Naive thymus-derived CD4-positive, alpha-beta T cell (primary cell): ENCODE data around the gene MED25. TPM values are rescaled to one million over a fixed set of nuclear protein-coding genes. Genes with fewer than 3 reads are reported as not detected.
A peak's percentile ranks its signal among the peaks of the same experiment; 100 is the strongest.

Source experiments
- ATAC-seq: fragments of 150-1000 bp; cut with Tn5 transposase; 2 replicates; pipeline ENCODE4 v1.10.0; 2021; ENCODE audit warnings: mild to moderate bottlenecking, moderate library complexity
- CTCF ChIA-PET: fragments of 350-600 bp; sonication (Branson Sonifier 250); formaldehyde crosslinking; loops from one replicate; lab custom pipeline; 2021; ENCODE audit warnings: antibody characterized with exemption; lab: Charles Lee
- POLR2A ChIA-PET: fragments of 350-600 bp; sonication (Branson Sonifier 250); formaldehyde crosslinking; loops from one replicate; lab custom pipeline; 2021; ENCODE audit warnings: antibody characterized with exemption, inconsistent platforms; lab: Charles Lee
- DNase-seq, 9 donors: peaks; one replicate each; pipeline versions ENCODE4 v3.0.0 to v3.0.0-alpha.2; 2020 to 2022; ENCODE audit warnings: mixed read lengths in 1 of 9
- H3K27ac ChIP-seq: one replicate; pipeline ENCODE4 v1.7.0; 2013; ENCODE audit warnings: mild to moderate bottlenecking, low read depth, low read length, moderate library complexity
- H3K27me3 ChIP-seq, 2 donors: one replicate each; pipeline ENCODE4 v1.7.0; 2013; ENCODE audit warnings: low read length in 2 of 2, mild to moderate bottlenecking in 2 of 2, moderate library complexity in 2 of 2; ENCODE audit not compliant: control insufficient read depth in 2 of 2, insufficient read depth in 2 of 2
- H3K36me3 ChIP-seq, 3 experiments: 1 replicate in 2 of 3; 2 replicates in 1 of 3; pipeline ENCODE4 v1.7.0; 2013; ENCODE audit warnings: low read length in 3 of 3, mild to moderate bottlenecking in 3 of 3, moderate library complexity in 1 of 3; ENCODE audit not compliant: insufficient read depth in 3 of 3, control insufficient read depth in 2 of 3
- H3K4me1 ChIP-seq, 2 donors: one replicate each; pipeline ENCODE4 v1.7.0; 2013; ENCODE audit warnings: low read length in 2 of 2, mild to moderate bottlenecking in 2 of 2, moderate library complexity in 1 of 2; ENCODE audit not compliant: control insufficient read depth in 2 of 2, insufficient read depth in 2 of 2
- H3K4me3 ChIP-seq: 2 replicates; pipeline ENCODE4 v1.7.0; 2013; ENCODE audit warnings: mild to moderate bottlenecking, low read length
- H3K9me3 ChIP-seq, 3 experiments: 1 replicate in 2 of 3; 2 replicates in 1 of 3; pipeline ENCODE4 v1.7.0; 2013; ENCODE audit warnings: low read length in 3 of 3; ENCODE audit not compliant: control insufficient read depth in 2 of 3
- H3K27ac Mint-ChIP-seq, 9 donors: one replicate each; pipeline ENCODE4 v1.8.0; 2020 to 2022; ENCODE audit warnings: mixed read lengths in 9 of 9, mild to moderate bottlenecking in 8 of 9, moderate library complexity in 5 of 9, inconsistent platforms in 2 of 9
- H3K27me3 Mint-ChIP-seq, 5 donors: one replicate each; pipeline ENCODE4 v1.8.0; 2021 to 2022; ENCODE audit warnings: mixed read lengths in 5 of 5, mild to moderate bottlenecking in 1 of 5
- H3K36me3 Mint-ChIP-seq, 5 donors: one replicate each; pipeline ENCODE4 v1.8.0; 2020 to 2022; ENCODE audit warnings: mixed read lengths in 5 of 5, mild to moderate bottlenecking in 3 of 5, inconsistent platforms in 1 of 5
- H3K4me1 Mint-ChIP-seq, 7 donors: one replicate each; pipeline ENCODE4 v1.8.0; 2020 to 2022; ENCODE audit warnings: mixed read lengths in 7 of 7, mild to moderate bottlenecking in 3 of 7, inconsistent platforms in 1 of 7
- H3K4me3 Mint-ChIP-seq, 10 donors: one replicate each; pipeline ENCODE4 v1.8.0; 2020 to 2022; ENCODE audit warnings: mild to moderate bottlenecking in 10 of 10, mixed read lengths in 10 of 10, moderate library complexity in 6 of 10, inconsistent platforms in 2 of 10
- H3K9me3 Mint-ChIP-seq, 11 donors: one replicate each; pipeline ENCODE4 v1.8.0; 2020 to 2022; ENCODE audit warnings: mixed read lengths in 11 of 11, mild to moderate bottlenecking in 4 of 11, inconsistent platforms in 1 of 11, moderate library complexity in 1 of 11
- intact Hi-C, 2 donors: fragments of 100-400 bp; cut with micrococcal nuclease; formaldehyde crosslinking; loops; one replicate each; pipeline ENCODE4 v1.15.1; 2023
- polyA plus RNA-seq, 2 donors: library from polyadenylated mRNA; unstranded; fragments of 300-500 nt; fragmentation: Illumina TruSeq; gene quantifications; one replicate each; pipeline ENCODE4 v1.2.3, GENCODE V29; 2021
- total RNA-seq, 6 experiments: library from RNA in 5 of 6; stranded (reverse) in 5 of 6; gene quantifications; 1 replicate in 5 of 6; 2 replicates in 1 of 6; pipeline ENCODE4 v1.2.3 and lab custom pipeline; 2021 to 2026

Gene MED25
- total and polyA plus RNA-seq, 7 experiments from 2014 or later: 10.8 to 75.2 (median 39.9) TPM

DNA sequence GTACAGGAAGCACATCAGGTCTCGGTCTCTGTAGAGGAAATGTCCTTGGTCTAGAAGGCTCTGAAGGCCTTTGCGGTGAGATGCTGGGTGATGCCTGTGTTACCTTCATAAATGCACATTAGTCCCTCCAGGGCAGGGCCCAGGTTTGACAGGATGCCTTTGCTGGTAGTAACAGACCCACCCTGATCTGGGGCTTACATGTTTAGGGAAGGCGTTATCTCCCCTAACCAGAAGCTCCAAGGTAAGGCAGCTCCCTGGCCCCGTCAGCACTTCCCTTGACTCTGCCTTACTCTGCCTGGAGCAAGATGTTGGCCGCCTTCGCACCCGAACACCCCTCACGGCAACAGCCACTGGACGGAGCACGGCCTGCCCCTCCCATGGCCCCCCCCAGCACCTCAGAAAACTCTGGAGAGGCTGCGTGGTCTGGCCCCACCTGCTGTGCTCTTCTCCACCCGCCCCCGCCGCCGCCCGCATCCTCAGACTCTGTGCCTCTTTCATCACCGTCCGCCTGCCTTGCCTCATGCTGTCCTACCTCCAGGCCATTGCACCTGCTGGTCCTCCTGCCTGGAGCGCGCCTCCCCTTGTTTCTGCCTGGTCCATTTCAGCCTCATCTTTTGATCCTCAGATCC lies 42.2 kb upstream of the MED25 start:
- H3K36me3 Mint-ChIP-seq: peaks cover 0 to 9% (median 4%) of the 10 kb centered on the region in 5 donors

DNA sequence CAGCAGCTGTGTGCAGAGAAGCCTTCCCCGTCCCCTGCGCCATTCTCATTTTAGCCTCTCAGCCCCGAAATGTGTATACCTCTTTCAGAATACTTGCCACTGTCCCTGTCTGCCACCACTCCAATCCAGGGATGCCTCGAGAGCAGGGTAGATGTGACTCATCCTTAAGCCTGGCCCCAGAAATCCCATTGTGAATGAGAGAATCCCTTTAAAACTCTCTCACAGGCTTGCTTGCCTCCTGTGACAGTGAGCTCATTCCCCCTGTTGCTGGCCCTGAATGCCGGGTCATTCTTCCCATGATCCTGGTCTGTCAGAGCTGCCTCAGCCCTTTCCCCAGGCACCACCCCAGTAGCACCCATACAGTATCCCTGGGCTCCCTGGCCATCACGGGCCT lies 41.7 kb upstream of the MED25 start:
- Histone ChIP-seq H3K4me3 (no peak overlapping the region), H3K36me3 (peaks cover 0 to 8% (median 0%) of the 10 kb centered on the region in 3 experiments), H3K9me3 (no peaks in the 10 kb centered on the region), H3K27ac (no peak overlapping the region), H3K27me3 (no peaks in the 10 kb centered on the region), H3K4me1 (no peaks in the 10 kb centered on the region)
- H3K36me3 Mint-ChIP-seq: peaks cover 0 to 14% (median 4%) of the 10 kb centered on the region in 5 donors
- no peak overlapping the region for H3K4me3 Mint-ChIP-seq
- intact Hi-C loops: no loop called here
- DNase-seq: no peak
- ChIA-PET CTCF (no interaction called here), POLR2A (interaction anchor here (0.8 kb wide), 1 partner anchor 10 kb away, joined by 3 read pairs; the partner anchor contains the start of gene AP2A1)
- H3K27me3 Mint-ChIP-seq: no peaks in the 10 kb centered on the region
- H3K4me1 Mint-ChIP-seq: peaks cover 19 to 47% (median 29%) of the 10 kb centered on the region in 7 donors
- no peaks in the 10 kb centered on the region for H3K9me3 Mint-ChIP-seq
- no peak for ATAC-seq
- peak overlapping the region in 4 of 9 donors; percentile 25 to 74 (median 64) for H3K27ac Mint-ChIP-seq

More for the DNA sequence above, 42.2 kb upstream of the MED25 start:
- Mint-ChIP-seq H3K9me3 (no peaks in the 10 kb centered on the region), H3K4me3 (no peak overlapping the region), H3K27ac (peak overlapping the region in 4 of 9 donors; percentile 25 to 74 (median 64)), H3K27me3 (no peaks in the 10 kb centered on the region), H3K4me1 (peaks cover 15 to 43% (median 26%) of the 10 kb centered on the region in 7 donors)
- Histone ChIP-seq H3K27ac (no peak overlapping the region), H3K4me3 (no peak overlapping the region), H3K9me3 (no peaks in the 10 kb centered on the region), H3K36me3 (peaks cover 0 to 8% (median 0%) of the 10 kb centered on the region in 3 experiments), H3K27me3 (no peaks in the 10 kb centered on the region), H3K4me1 (no peaks in the 10 kb centered on the region)
- CTCF ChIA-PET: no interaction called here
- POLR2A ChIA-PET: interaction anchor here (0.8 kb wide), 1 partner anchor 9 kb away, joined by 3 read pairs; the partner anchor contains the start of gene AP2A1
- ATAC-seq (no peak), DNase-seq (no peak)
- intact Hi-C loops: no loop called here

DNA sequence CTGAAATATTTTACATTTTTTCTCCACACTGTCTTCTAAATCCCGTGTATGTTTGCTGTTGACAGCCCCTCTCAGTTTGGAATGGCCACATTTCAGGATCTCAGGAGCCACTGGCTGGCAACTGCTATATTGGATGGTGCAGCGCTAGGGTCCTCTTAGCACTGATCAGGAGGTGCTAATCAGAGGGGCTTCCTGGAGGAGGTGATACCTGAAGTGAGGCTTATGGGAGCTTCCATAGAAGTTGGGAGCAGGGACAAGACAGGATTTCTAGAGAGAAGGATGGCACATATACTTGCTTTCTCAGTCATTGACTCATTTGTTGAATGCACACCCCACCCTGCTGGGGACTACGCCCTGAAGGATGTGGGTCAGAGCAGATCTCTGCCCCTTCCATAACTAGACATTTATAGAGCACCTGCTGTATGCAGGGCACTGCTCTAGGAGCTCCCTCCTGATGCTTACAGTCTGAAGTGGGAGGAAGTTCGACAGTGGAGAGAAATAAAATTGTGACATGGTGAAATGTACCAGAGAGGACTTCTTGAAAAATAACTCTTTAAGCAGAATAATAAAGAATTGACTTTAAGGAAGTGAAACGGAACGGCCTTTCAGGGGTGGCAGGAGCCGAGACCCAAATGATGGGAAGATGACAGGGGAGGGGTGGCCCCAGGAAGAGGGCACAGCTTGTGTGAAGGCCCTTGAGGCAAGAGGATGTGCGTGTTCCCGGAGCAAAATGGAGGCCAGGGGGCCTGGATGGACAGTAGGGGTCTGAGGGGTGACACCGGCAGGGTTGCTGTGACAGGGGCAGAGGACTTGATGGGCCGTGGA lies 38.1 kb upstream of the MED25 start:
- Mint-ChIP-seq H3K27ac (peak overlapping the region in 5 of 9 donors; percentile 16 to 77 (median 67)), H3K36me3 (peaks cover 7 to 27% (median 20%) of the 10 kb centered on the region in 5 donors), H3K27me3 (no peaks in the 10 kb centered on the region), H3K9me3 (no peaks in the 10 kb centered on the region), H3K4me3 (no peak overlapping the region), H3K4me1 (peaks cover 11 to 32% (median 17%) of the 10 kb centered on the region in 7 donors)
- intact Hi-C loops: no loop called here
- ATAC-seq: peak; percentile 53
- CTCF ChIA-PET: no interaction called here
- Histone ChIP-seq H3K4me1 (no peaks in the 10 kb centered on the region), H3K36me3 (peaks cover 6 to 28% (median 9%) of the 10 kb centered on the region in 3 experiments), H3K27ac (no peak overlapping the region), H3K27me3 (no peaks in the 10 kb centered on the region), H3K4me3 (no peak overlapping the region), H3K9me3 (no peaks in the 10 kb centered on the region)
- POLR2A ChIA-PET: no interaction called here
- DNase-seq: no peak

DNA sequence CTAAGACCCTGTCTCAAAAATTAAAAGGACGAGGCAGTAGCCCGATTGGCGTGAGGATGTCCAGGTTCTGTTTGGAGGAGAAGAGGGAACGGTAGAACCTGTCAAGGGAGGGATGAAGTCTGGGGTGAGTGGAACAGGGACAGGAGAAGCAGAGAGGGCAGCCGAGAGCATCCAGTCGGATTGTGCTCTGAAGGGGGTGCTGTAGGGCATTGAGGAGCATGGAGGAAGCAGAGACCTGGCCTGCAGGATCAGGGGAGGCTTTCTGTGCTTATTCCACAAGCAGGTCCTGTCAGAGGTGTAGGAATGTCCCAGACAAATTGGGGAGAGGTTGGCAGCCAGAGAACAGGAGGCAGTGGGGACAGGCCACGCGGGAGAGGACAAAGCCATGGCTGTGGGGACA lies 37.2 kb upstream of the MED25 start:
- ChIA-PET POLR2A (no interaction called here), CTCF (no interaction called here)
- Histone ChIP-seq H3K4me1 (no peaks in the 10 kb centered on the region), H3K27ac (no peak overlapping the region), H3K4me3 (no peak overlapping the region), H3K9me3 (no peaks in the 10 kb centered on the region), H3K27me3 (no peaks in the 10 kb centered on the region), H3K36me3 (peaks cover 6 to 34% (median 9%) of the 10 kb centered on the region in 3 experiments)
- H3K27ac Mint-ChIP-seq: peak overlapping the region in 3 of 9 donors; percentile 48 to 77 (median 65)
- ATAC-seq (no peak), DNase-seq (no peak)
- H3K9me3 Mint-ChIP-seq: no peaks in the 10 kb centered on the region
- intact Hi-C loops: no loop called here
- peaks cover 7 to 33% (median 24%) of the 10 kb centered on the region in 5 donors for H3K36me3 Mint-ChIP-seq
- peak overlapping the region in 1 of 10 donors; percentile 59 for H3K4me3 Mint-ChIP-seq
- no peaks in the 10 kb centered on the region for H3K27me3 Mint-ChIP-seq
- peaks cover 8 to 36% (median 19%) of the 10 kb centered on the region in 7 donors for H3K4me1 Mint-ChIP-seq

DNA sequence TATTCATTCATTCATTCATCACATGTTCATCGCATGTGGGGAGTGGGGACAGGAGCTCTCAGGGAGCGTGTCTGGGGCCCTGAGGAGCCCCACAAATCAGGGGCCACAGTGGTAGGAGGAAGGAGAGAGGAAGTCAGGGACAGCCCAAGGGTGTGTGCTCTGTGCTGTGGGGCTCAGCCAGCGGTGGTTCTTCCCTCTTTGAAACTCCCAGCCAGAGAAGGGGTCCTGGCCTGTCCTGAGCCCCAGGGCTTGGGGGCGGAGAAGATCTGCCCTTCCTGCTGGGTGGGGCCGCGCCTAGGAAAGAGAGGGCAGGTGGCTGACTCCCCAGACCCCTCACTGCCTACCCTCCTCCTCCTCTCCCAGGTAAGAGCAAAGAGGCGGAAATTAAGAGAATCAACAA lies 36.7 kb upstream of the MED25 start:
- peaks cover 10 to 33% (median 23%) of the 10 kb centered on the region in 5 donors for H3K36me3 Mint-ChIP-seq
- Histone ChIP-seq H3K4me3 (no peak overlapping the region), H3K9me3 (no peaks in the 10 kb centered on the region), H3K27ac (no peak overlapping the region), H3K36me3 (peaks cover 6 to 34% (median 9%) of the 10 kb centered on the region in 3 experiments), H3K27me3 (no peaks in the 10 kb centered on the region), H3K4me1 (no peaks in the 10 kb centered on the region)
- H3K4me3 Mint-ChIP-seq: peak overlapping the region in 1 of 10 donors; percentile 30
- ChIA-PET CTCF (no interaction called here), POLR2A (no interaction called here)
- H3K4me1 Mint-ChIP-seq: peaks cover 4 to 33% (median 18%) of the 10 kb centered on the region in 7 donors
- intact Hi-C loops: no loop called here
- no peaks in the 10 kb centered on the region for H3K27me3 Mint-ChIP-seq
- ATAC-seq (peak; percentile 53), DNase-seq (no peak)
- no peaks in the 10 kb centered on the region for H3K9me3 Mint-ChIP-seq
- peak overlapping the region in 1 of 9 donors; percentile 28 for H3K27ac Mint-ChIP-seq

DNA sequence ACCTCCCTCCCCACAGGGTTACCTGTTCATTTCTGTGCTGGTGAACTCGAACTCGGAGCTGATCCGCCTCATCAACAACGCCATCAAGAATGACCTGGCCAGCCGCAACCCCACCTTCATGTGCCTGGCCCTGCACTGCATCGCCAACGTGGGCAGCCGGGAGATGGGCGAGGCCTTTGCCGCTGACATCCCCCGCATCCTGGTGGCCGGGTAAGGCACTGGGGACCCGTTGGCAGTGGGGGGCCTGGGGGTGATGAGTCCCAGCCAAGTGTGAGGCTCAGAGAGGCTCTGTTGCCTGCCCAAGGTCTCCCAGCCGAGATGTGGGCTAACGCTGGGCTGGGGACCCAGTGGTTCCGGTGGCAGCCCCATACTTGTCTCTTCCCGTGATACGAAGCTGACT lies 35.6 kb upstream of the MED25 start:
- Mint-ChIP-seq H3K4me1 (peaks cover 2 to 32% (median 18%) of the 10 kb centered on the region in 7 donors), H3K27me3 (no peaks in the 10 kb centered on the region), H3K4me3 (no peak overlapping the region), H3K27ac (peak overlapping the region in 1 of 9 donors; percentile 62), H3K36me3 (peaks cover 11 to 34% (median 25%) of the 10 kb centered on the region in 5 donors), H3K9me3 (no peaks in the 10 kb centered on the region)
- Histone ChIP-seq H3K36me3 (peaks cover 6 to 39% (median 9%) of the 10 kb centered on the region in 3 experiments), H3K27ac (no peak overlapping the region), H3K27me3 (no peaks in the 10 kb centered on the region), H3K4me1 (no peaks in the 10 kb centered on the region), H3K4me3 (no peak overlapping the region), H3K9me3 (no peaks in the 10 kb centered on the region)
- ATAC-seq (no peak), DNase-seq (no peak)
- intact Hi-C loops: no loop called here
- ChIA-PET CTCF (no interaction called here), POLR2A (no interaction called here)
